Ascending aorta (tissue), 2 donors: ENCODE results near the gene TEX19. TPM values are rescaled to one million over a fixed set of nuclear protein-coding genes. Genes with fewer than 3 reads are reported as not detected.

Experiments
- DNase-seq, 2 donors: peaks; one replicate each; pipeline ENCODE4 v3.0.0-alpha.2; 2019; ENCODE audit warnings: low spot score in 2 of 2
- H3K27ac ChIP-seq, 2 donors: fragments of 200-600 bp; sonication (generic); one replicate each; pipeline ENCODE4 v1.5.1; 2016 to 2017; ENCODE audit warnings: mild to moderate bottlenecking in 1 of 2
- H3K27me3 ChIP-seq: fragments of 200-600 bp; sonication (generic); one replicate; pipeline ENCODE4 v1.5.1; 2017
- H3K36me3 ChIP-seq, 2 donors: fragments of 200-600 bp; sonication (generic); one replicate each; pipeline ENCODE4 v1.5.1; 2016
- H3K4me1 ChIP-seq, 2 donors: fragments of 200-600 bp; sonication (generic); one replicate each; pipeline ENCODE4 v1.5.1; 2016 to 2017; ENCODE audit warnings: mild to moderate bottlenecking in 1 of 2
- H3K4me3 ChIP-seq, 2 donors: fragments of 200-600 bp; sonication (generic); one replicate each; pipeline ENCODE4 v1.5.1; 2016 to 2017; ENCODE audit warnings: mild to moderate bottlenecking in 1 of 2
- H3K9me3 ChIP-seq, 2 donors: fragments of 200-600 bp; sonication (generic); one replicate each; pipeline ENCODE4 v1.5.1; 2016
- CTCF ChIP-seq, 3 experiments: fragments of 200-600 bp in 2 of 3; fragments of 450-650 bp in 1 of 3; sonication (generic) in 2 of 3; IDR thresholded peaks; one replicate each; pipeline ENCODE4 v1.5.1; 2016 to 2019; ENCODE audit warnings: antibody characterized with exemption in 3 of 3, mild to moderate bottlenecking in 1 of 3, moderate library complexity in 1 of 3
- intact Hi-C: fragments of 100-400 bp; cut with DNase I; formaldehyde crosslinking; loops from one replicate; pipeline ENCODE4 v1.15.1; 2023
- total RNA-seq: library from RNA; depleted of rRNA; stranded (reverse); fragments of >200 nt; gene quantifications from one replicate; pipeline ENCODE4 v1.1.0, GENCODE V29; 2016

The TEX19 gene
- total RNA-seq, 1 donor from 2014 or later, result not detected

GRCh38 chr17:82320956-82321927 is 37.8 kb upstream of the TEX19 start:
- Histone ChIP-seq H3K27me3 (peaks cover 7% of the 10 kb centered on the region), H3K4me3 (no peak overlapping the region), H3K4me1 (peaks cover 0 to 5% of the 10 kb centered on the region in 2 donors)

GRCh38 chr17:82321947-82322466 is 37.0 kb upstream of the TEX19 start:
- no peak overlapping the region for H3K27ac ChIP-seq
- TF ChIP-seq CTCF (IDR thresholded peaks at IDR 0.05), result no peak
- peaks cover 0 to 5% of the 10 kb centered on the region in 2 donors for H3K4me1 ChIP-seq
- no peaks in the 10 kb centered on the region for H3K9me3 ChIP-seq
- no peaks in the 10 kb centered on the region for H3K36me3 ChIP-seq
- intact Hi-C loops, result loop anchor here (1.0 to 2.0 kb wide), 2 partner anchors 85 to 116 kb away; no protein-coding TSS in a partner anchor
- peaks cover 5% of the 10 kb centered on the region for H3K27me3 ChIP-seq
- H3K4me3 ChIP-seq, result no peak overlapping the region
- DNase-seq, result no peak

More at GRCh38 chr17:82320956-82321927, 37.8 kb upstream of the TEX19 start:
- intact Hi-C loops, result loop anchor here (1.0 to 2.0 kb wide), 2 partner anchors 84 to 115 kb away; no protein-coding TSS in a partner anchor
- peak; percentile 95 to 96 (median 96) for TF ChIP-seq CTCF (IDR thresholded peaks at IDR 0.05)
- Histone ChIP-seq H3K9me3 (no peaks in the 10 kb centered on the region), H3K36me3 (no peaks in the 10 kb centered on the region), H3K27ac (no peak overlapping the region)
- DNase-seq, result no peak

DNA sequence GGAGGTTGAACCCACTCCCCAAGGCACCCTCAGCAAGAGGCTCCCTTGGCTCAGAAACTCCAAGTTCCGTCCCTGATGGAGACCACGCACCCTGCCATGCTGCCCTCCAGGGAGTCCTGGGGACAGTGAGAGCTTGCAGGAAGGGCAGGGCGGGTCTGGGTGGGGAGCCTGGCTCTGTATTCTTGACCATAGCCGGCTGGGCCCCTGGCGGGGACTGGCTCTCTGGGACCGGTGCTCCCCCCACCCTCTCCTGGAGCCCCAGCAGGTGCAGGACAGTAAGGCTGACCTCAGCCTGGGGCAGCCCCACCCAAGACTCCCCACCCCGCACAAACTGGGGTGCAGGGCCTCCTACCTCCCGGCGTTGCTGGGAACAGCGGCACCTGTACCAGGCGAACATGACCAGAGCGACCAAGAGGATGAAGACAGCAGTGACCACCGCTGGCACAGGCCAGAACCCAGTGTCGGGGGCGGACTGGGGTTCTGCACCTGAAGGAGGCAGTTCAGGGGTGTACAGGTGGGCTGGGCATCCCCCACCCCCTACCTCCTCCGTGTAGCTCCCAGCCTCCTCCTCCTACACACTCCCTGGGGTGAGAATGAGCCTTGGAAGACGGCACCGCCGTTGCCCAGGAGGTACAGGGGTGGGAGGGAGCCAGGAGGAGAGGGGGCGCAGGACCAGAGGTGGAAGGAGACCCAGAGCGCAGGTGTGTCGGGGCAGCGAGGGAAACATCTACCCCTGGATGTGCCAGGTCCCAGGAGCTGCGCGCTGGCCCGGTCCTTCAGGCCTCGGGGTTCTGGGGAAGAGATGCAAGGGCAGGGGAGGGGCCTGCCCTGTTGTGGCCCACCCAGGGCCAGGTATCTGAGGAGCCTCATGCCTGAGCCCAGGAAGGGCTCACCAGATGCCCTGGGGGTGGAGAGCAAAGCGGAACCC is 36.3 kb upstream of the TEX19 start:
- Histone ChIP-seq H3K4me1 (peaks cover 0 to 5% of the 10 kb centered on the region in 2 donors), H3K27me3 (peaks cover 5% of the 10 kb centered on the region), H3K4me3 (no peak overlapping the region), H3K27ac (no peak overlapping the region), H3K36me3 (no peaks in the 10 kb centered on the region), H3K9me3 (no peaks in the 10 kb centered on the region)
- intact Hi-C loops, result no loop called here
- DNase-seq, result no peak
- TF ChIP-seq CTCF (IDR thresholded peaks at IDR 0.05), result no peak

DNA sequence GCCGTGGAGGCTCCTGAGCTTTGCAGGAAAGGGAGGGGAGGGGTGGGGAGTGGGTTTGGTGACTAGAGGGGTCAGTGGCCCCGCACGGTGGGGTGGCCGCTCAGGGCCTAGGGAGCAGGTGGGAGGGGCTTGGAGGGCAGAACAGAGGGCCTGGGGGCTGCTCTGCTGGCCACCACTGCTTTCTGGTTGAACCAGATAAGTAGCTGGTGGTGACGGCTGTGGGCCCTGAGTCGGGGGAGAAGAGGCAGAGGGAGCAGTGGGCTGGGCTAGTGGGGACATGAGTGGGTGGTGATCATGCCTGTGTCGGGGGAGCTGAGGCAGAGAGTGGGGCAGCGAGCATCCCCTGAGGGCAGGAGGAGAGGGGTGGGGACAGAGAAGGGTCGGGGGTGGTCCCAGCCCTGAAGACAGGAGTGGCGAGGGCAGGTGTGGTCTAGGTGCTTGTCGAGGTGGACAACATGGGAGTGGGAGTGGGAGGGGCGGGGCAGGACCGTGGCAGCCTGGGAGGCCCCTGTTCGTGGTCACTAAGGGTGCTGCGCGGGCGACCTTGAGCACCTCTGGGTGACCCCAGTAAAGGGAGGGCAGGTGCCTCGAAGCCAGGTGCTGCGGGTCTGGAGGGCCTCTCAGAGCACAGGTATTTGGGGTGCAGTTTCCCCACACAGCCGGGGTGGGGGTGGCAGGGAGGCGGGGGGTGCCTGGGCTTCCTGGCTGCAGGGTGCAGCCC is 35.4 kb upstream of the TEX19 start:
- TF ChIP-seq CTCF (IDR thresholded peaks at IDR 0.05), result no peak
- H3K36me3 ChIP-seq, result no peaks in the 10 kb centered on the region
- peaks cover 0 to 5% of the 10 kb centered on the region in 2 donors for H3K4me1 ChIP-seq
- no peak overlapping the region for H3K4me3 ChIP-seq
- no peak for DNase-seq
- intact Hi-C loops, result no loop called here
- H3K9me3 ChIP-seq, result no peaks in the 10 kb centered on the region
- peaks cover 5% of the 10 kb centered on the region for H3K27me3 ChIP-seq
- no peak overlapping the region for H3K27ac ChIP-seq
